Activated effector memory CD4-positive, alpha-beta T cell treated with Interleukin-2 at 50 U/mL for 16 hours (primary cell): ENCODE measurements around the gene PNPLA7.
"Not testable (repeated sequence)": the region's sequence is repeated elsewhere in the genome, so short reads cannot be mapped to it uniquely, and the experiment has no call there.

Experiments used
- DNase-seq: peaks from one replicate; pipeline ENCODE4 v3.0.0-alpha.2; 2020

Gene PNPLA7

GRCh38 chr9:137574192-137574591 lies 24.0 kb upstream of the PNPLA7 start:
- DNase-seq = no peak

GRCh38 chr9:137570566-137570965 lies 20.4 kb upstream of the PNPLA7 start:
- no peak for DNase-seq

DNA sequence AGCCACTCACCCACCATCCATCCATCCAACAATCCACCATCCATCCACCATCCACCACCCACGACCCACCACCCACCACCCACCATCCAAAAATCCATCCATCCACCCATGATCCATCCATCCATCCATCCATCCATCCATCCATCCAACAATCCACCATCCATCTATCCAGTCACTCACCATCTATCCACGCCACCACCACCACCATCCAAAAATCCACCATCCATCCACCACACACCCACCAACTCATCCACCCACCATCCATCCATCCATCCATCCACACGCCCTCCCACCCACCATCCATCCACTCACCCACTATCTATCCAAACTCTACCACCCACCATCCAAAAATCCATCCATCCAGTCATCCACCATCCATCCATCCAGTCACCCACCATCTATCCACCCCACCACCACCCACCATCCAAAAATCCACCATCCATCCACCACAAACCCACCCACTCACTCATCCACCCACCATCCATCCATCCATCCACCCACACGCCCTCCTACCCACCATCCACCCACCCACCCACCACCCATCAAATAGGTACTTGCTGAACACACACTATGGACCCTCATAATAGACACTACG lies 19.5 kb upstream of the PNPLA7 start:
- no peak for DNase-seq

DNA sequence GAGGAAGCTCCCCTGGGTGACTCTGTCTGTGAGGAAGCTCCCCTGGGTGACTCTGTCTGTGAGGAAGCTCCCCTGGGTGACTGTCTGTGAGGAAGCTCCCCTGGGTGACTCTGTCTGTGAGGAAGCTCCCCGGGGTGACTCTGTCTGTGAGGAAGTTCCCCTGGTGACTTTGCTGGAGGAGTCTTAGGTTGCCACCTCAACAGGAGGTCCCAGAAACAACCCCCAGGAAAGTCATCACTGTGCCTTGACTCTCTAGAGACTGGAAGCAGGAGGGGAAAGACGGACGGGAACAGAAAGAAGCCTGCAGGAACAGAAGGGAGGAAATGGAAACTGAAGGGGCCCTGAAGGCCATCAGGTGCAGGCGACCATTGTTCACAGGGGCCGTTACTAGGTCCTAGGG lies 18.2 kb upstream of the PNPLA7 start:
- DNase-seq = not testable (repeated sequence)

GRCh38 chr9:137564817-137565411 lies 14.7 kb upstream of the PNPLA7 start:
- DNase-seq = no peak

GRCh38 chr9:137564134-137564533 lies 13.9 kb upstream of the PNPLA7 start:
- no peak for DNase-seq

- DNase-seq = no peak
Observed at GRCh38 chr9:137558127-137558526, 7.9 kb upstream of the PNPLA7 start.

GRCh38 chr9:137556069-137556838 lies 6.1 kb upstream of the PNPLA7 start:
- DNase-seq = no peak

- DNase-seq = no peak
Observed at GRCh38 chr9:137555179-137555578, 5.0 kb upstream of the PNPLA7 start.

DNA sequence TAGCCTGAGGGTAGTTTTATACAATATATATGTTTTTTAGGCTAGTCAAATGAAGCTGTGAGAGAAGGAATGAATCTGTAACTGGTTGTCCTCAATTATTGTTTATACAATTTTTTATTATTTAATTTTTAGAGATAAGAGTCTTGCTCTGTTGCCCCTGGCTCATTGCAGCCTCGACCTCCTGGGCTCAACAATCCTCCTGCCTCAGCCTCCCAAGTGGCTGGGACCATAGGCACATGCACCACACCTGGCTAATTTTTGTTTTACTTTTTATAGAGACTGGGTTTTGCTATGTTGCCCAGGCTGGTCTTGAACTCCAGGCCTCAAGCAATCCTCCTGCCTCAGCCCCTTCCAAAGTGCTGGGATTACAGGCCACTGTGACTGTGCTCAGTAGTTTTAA lies 4.1 kb upstream of the PNPLA7 start:
- DNase-seq = no peak

DNA sequence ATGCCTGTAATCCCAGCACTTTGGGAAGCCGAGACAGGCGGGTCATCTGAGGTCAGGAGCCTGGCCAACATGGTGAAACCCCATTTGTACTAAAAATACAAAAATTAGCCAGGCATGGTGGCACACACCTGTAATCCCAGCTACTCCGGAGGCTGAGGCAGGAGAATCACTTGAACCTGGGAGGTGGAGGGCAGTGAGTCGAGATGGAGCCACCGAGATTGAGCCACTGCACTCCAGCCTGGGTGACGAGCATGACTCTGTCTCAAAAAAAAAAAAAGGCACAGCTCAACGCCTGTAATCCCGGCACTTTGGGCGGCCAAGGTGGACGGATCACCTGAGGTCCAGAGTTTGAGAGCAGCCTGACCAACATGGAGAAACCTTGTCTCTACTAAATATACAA lies 3.5 kb upstream of the PNPLA7 start:
- not testable (repeated sequence) for DNase-seq

- no peak for DNase-seq
Observed at GRCh38 chr9:137552022-137552768, 2.0 kb upstream of the PNPLA7 start.

- DNase-seq = peak; percentile 86
Observed at GRCh38 chr9:137551264-137552021, 1.2 kb upstream of the PNPLA7 start, which contains the start of gene MRPL41. Gene MRPL41 (plus strand): TSS chr9:137551879. CDS start chr9:137552082, 203 bp downstream.

DNA sequence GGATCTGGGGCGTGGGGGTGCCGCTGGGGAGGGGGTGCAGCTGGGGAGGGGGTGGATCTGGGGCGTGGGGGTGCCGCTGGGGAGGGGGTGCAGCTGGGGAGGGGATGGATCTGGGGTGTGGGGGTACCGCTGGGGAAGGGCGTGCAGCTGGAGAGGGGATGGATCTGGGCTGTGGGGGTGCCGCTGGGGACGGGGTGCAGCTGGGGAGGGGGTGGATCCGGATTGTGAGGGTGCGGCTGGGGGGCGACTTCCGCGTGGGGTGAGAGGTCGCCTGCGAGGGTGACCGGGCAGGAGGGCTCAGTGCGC lies 709 bp upstream of the PNPLA7 start:
- not testable (repeated sequence) for DNase-seq

- no peak for DNase-seq
Observed at GRCh38 chr9:137547687-137548543, 2.3 kb downstream of the PNPLA7 start.

GRCh38 chr9:137545123-137545522 lies 5.1 kb downstream of the PNPLA7 start:
- no peak for DNase-seq

DNA sequence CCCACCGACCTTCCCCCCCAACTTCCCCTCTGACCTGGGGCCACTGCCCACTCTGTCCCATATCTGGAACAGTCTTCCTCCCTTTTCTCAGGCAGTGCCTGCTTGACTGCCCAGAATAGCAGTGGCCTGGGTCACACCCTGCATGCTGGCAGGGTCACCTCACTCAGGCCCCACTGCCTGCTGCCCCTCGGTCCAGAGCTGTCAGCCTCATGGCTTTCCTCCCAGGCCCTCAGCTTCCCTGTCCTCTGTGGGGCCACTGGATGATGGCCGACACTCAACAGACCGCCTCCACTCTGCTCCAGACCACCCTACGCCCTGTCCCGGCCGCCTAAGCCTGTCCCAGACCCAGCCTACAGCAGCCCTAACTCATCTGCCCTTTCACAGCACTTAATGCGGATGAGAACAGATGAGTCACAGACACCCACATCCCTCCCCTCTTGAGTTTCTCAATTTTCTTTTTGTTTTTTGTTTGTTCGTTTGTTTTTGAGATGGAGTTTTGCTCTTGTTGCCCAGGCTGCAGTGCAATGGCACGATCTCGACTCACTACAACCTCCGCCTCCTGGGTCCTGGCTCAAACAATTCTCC lies 5.9 kb downstream of the PNPLA7 start:
- no peak for DNase-seq

- no peak for DNase-seq
Observed at GRCh38 chr9:137543237-137543963, 6.8 kb downstream of the PNPLA7 start.

DNA sequence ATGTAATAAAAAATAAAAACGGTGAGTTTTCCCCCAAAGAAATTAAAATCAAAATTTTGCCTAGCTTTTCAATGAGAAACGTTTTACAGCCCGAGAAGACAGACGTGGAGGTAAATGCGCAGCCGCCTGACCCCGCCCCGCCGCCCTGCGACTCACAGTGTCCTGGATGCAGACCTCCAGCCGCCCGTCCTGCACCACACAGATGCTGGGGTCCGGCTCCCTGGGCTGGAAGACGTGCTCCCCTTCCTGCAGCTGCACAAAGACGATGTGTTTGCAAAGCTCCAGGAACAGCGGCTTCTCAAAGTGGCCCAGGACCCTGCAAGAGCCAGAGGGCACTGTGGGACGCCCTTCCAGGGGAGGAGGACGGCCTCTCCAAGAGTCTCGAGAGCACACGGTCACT lies 7.7 kb downstream of the PNPLA7 start:
- no peak for DNase-seq

DNA sequence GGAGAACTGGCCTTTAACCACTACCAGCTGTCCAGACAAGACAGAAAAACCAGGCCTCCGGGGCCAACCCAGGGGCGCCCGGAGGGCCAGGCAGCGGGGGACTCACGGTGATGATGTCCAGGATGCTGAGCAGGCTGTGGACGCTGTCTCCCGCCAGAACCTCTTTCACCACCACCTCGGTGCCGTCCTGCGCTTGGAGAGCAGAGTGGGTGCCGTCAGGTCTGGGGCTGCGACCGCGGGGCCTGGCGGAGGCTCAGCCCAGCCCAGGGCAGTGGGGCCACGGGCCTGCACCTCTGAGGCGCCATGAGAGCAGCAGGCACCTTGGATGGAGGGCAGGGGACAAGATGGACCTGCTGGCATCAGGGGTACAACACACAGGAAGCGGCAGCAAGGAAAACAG lies 9.7 kb downstream of the PNPLA7 start:
- no peak for DNase-seq

GRCh38 chr9:137538058-137538457 lies 12.1 kb downstream of the PNPLA7 start:
- DNase-seq = no peak
